ENCODE data around the gene IPPK.

IPPK gene

GRCh38 chr9:92669890-92670708, at the start of gene IPPK:
TSS of gene IPPK (minus strand) at chr9:92670131. CDS start at chr9:92669988, 143 bp downstream.
- peak; percentile 92 to 97 (median 93) for DNase-seq (ENCODE audit: low read depth in 2 of 3, low spot score in 2 of 3)

- no peak for DNase-seq (ENCODE audit: low read depth in 2 of 3, low spot score in 2 of 3)
These were observed 49.2 kb upstream of the IPPK start for GRCh38 chr9:92719028-92719647.

- no peak for DNase-seq (ENCODE audit: low read depth in 2 of 3, low spot score in 2 of 3)
These were observed 48.4 kb upstream of the IPPK start for GRCh38 chr9:92718086-92719001.

GRCh38 chr9:92717201-92718085, 47.5 kb upstream of the IPPK start:
- DNase-seq (ENCODE audit: low read depth in 2 of 3, low spot score in 2 of 3), result no peak

- DNase-seq (ENCODE audit: low read depth in 2 of 3, low spot score in 2 of 3), result peak; percentile 44 to 93 (median 90)
These were observed 46.6 kb upstream of the IPPK start for GRCh38 chr9:92716557-92716956.

GRCh38 chr9:92715488-92716231, 45.7 kb upstream of the IPPK start:
- DNase-seq (ENCODE audit: low read depth in 2 of 3, low spot score in 2 of 3), result no peak

GRCh38 chr9:92714787-92715487, 45.0 kb upstream of the IPPK start:
- no peak for DNase-seq (ENCODE audit: low read depth in 2 of 3, low spot score in 2 of 3)

- no peak for DNase-seq (ENCODE audit: low read depth in 2 of 3, low spot score in 2 of 3)
These were observed 44.1 kb upstream of the IPPK start for GRCh38 chr9:92714016-92714415.

- DNase-seq (ENCODE audit: low read depth in 2 of 3, low spot score in 2 of 3), result no peak
These were observed 43.6 kb upstream of the IPPK start for GRCh38 chr9:92713528-92713927.

- no peak for DNase-seq (ENCODE audit: low read depth in 2 of 3, low spot score in 2 of 3)
These were observed 42.8 kb upstream of the IPPK start for GRCh38 chr9:92712767-92713166.

GRCh38 chr9:92711844-92712243, 41.9 kb upstream of the IPPK start:
- DNase-seq (ENCODE audit: low read depth in 2 of 3, low spot score in 2 of 3), result no peak

- DNase-seq (ENCODE audit: low read depth in 2 of 3, low spot score in 2 of 3), result no peak
These were observed 41.2 kb upstream of the IPPK start for GRCh38 chr9:92711146-92711545.

GRCh38 chr9:92710368-92710767, 40.4 kb upstream of the IPPK start:
- DNase-seq (ENCODE audit: low read depth in 2 of 3, low spot score in 2 of 3), result no peak

- DNase-seq (ENCODE audit: low read depth in 2 of 3, low spot score in 2 of 3), result no peak
These were observed 40.0 kb upstream of the IPPK start for GRCh38 chr9:92709954-92710353.

GRCh38 chr9:92709240-92709639, 39.3 kb upstream of the IPPK start:
- DNase-seq (ENCODE audit: low read depth in 2 of 3, low spot score in 2 of 3), result no peak

GRCh38 chr9:92707530-92707929, 37.6 kb upstream of the IPPK start:
- DNase-seq (ENCODE audit: low read depth in 2 of 3, low spot score in 2 of 3), result no peak

- DNase-seq (ENCODE audit: low read depth in 2 of 3, low spot score in 2 of 3), result no peak
These were observed 36.4 kb upstream of the IPPK start for GRCh38 chr9:92706218-92706940.

GRCh38 chr9:92704528-92704927, 34.6 kb upstream of the IPPK start:
- no peak for DNase-seq (ENCODE audit: low read depth in 2 of 3, low spot score in 2 of 3)

- no peak for DNase-seq (ENCODE audit: low read depth in 2 of 3, low spot score in 2 of 3)
These were observed 26.7 kb upstream of the IPPK start for GRCh38 chr9:92696619-92697018.

Data from activated CD8-positive, alpha-beta memory T cell treated with anti-CD3 and anti-CD28 coated beads for 48 hours (primary cell).